Breast epithelium (tissue), 4 donors: Measurements from ENCODE around the gene RGS16. TPM values are rescaled to one million over a fixed set of nuclear protein-coding genes. Genes with fewer than 3 reads are reported as not detected.

Experiments
- DNase-seq, 2 donors: peaks; one replicate each; pipeline ENCODE4 v3.0.0-alpha.2; 2019; ENCODE audit warnings: low spot score in 2 of 2
- H3K27ac ChIP-seq, 2 donors: fragments of 200-600 bp; sonication (generic) in 1 of 2; one replicate each; pipeline ENCODE4 v1.5.1; 2016 to 2019; ENCODE audit warnings: mild to moderate bottlenecking in 1 of 2
- H3K27me3 ChIP-seq, 2 donors: fragments of 200-600 bp; sonication (generic) in 1 of 2; one replicate each; pipeline versions ENCODE4 v1.5.1 to v1.6.0; 2017 to 2019; ENCODE audit warnings: control low read depth in 1 of 2, mild to moderate bottlenecking in 1 of 2
- H3K36me3 ChIP-seq: fragments of 200-600 bp; one replicate; pipeline ENCODE4 v1.5.1; 2019
- H3K4me1 ChIP-seq, 2 donors: fragments of 200-600 bp; sonication (generic); one replicate each; pipeline ENCODE4 v1.5.1; 2016 to 2019; ENCODE audit warnings: control low read depth in 1 of 2
- H3K4me3 ChIP-seq, 3 donors: fragments of 200-600 bp; sonication (generic); 1 replicate in 2 of 3; 2 replicates in 1 of 3; pipeline ENCODE4 v1.5.1; 2016 to 2019; ENCODE audit warnings: mild to moderate bottlenecking in 3 of 3, moderate library complexity in 2 of 3
- H3K9me3 ChIP-seq, 2 donors: fragments of 200-600 bp; sonication (generic) in 1 of 2; one replicate each; pipeline ENCODE4 v1.5.1; 2016 to 2019; ENCODE audit warnings: control low read depth in 1 of 2
- POLR2A ChIP-seq: fragments of 450-650 bp; IDR thresholded peaks from one replicate; pipeline ENCODE4 v1.6.1; 2016; ENCODE audit warnings: antibody characterized with exemption, mild to moderate bottlenecking, moderate library complexity
- POLR2AphosphoS5 ChIP-seq, 3 donors: sonication (generic); formaldehyde crosslinking; IDR thresholded peaks; one replicate each; pipeline ENCODE4 v1.6.1; 2017; ENCODE audit warnings: antibody characterized with exemption in 3 of 3
- intact Hi-C: fragments of 100-400 bp; cut with DNase I; formaldehyde crosslinking; loops from one replicate; pipeline ENCODE4 v1.15.1; 2023; ENCODE audit warnings: low total_unique reads
- total RNA-seq, 3 donors: library from RNA; depleted of rRNA; stranded (reverse); fragments of >200 nt; gene quantifications; one replicate each; pipeline ENCODE4 v1.1.0, GENCODE V29; 2016
- TF ChIP-seq, protein P1 (sequence below), 3 donors: fragments of 450-650 bp; IDR thresholded peaks; one replicate each; pipeline ENCODE4 v1.5.1; 2016 to 2017; ENCODE audit warnings: antibody characterized with exemption in 3 of 3, mild to moderate bottlenecking in 3 of 3, moderate library complexity in 3 of 3

RGS16 gene
- total RNA-seq, 3 donors from 2014 or later, result 1.3 to 6.3 (median 2.3) TPM

DNA sequence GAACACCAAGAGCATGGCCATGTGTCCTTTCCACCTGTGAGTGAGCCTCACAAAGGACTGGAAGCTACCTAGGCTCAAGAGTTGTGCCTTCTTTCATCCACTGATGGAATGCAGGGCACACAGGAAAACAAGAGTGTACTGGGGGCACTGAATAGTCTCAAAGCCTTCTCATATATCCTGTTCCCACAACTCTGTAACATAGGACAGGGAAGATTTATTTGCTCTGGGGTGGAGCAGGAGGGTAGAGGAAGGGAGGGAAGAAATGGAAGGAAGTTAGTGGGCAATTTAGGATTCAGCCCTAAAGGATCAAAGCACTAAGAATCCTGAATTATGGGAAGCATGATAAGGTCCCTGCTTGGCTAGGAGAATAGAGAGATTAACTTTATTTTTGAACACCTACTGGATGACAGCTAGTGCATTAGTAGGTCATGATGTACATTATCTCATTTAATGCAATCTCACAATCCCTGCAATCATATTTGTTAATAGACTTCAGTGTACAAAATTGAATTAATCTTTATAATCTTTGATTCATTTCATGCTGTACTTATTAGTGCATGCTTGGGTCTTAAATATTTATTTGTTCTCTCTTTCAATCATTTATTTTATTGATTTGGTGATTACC lies 27.0 kb upstream of the RGS16 start:
- no peak overlapping the region for H3K27ac ChIP-seq
- DNase-seq, result no peak
- H3K4me3 ChIP-seq, result no peak overlapping the region
- TF ChIP-seq POLR2A (no peak), POLR2AphosphoS5 (IDR thresholded peaks at IDR 0.05) (no peak)
- TF ChIP-seq, protein P1, sequence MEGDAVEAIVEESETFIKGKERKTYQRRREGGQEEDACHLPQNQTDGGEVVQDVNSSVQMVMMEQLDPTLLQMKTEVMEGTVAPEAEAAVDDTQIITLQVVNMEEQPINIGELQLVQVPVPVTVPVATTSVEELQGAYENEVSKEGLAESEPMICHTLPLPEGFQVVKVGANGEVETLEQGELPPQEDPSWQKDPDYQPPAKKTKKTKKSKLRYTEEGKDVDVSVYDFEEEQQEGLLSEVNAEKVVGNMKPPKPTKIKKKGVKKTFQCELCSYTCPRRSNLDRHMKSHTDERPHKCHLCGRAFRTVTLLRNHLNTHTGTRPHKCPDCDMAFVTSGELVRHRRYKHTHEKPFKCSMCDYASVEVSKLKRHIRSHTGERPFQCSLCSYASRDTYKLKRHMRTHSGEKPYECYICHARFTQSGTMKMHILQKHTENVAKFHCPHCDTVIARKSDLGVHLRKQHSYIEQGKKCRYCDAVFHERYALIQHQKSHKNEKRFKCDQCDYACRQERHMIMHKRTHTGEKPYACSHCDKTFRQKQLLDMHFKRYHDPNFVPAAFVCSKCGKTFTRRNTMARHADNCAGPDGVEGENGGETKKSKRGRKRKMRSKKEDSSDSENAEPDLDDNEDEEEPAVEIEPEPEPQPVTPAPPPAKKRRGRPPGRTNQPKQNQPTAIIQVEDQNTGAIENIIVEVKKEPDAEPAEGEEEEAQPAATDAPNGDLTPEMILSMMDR (IDR thresholded peaks at IDR 0.05), result no peak
- H3K9me3 ChIP-seq, result no peaks in the 10 kb centered on the region
- H3K27me3 ChIP-seq, result no peaks in the 10 kb centered on the region
- intact Hi-C loops, result no loop called here
- H3K36me3 ChIP-seq, result no peaks in the 10 kb centered on the region
- H3K4me1 ChIP-seq, result no peaks in the 10 kb centered on the region

GRCh38 chr1:182630586-182630985 lies 26.4 kb upstream of the RGS16 start:
- no peaks in the 10 kb centered on the region for H3K9me3 ChIP-seq
- H3K27me3 ChIP-seq, result no peaks in the 10 kb centered on the region
- no peak for DNase-seq
- TF ChIP-seq POLR2A, result no peak
- TF ChIP-seq, protein P1 (IDR thresholded peaks at IDR 0.05), result no peak
- H3K36me3 ChIP-seq, result no peaks in the 10 kb centered on the region
- no peak overlapping the region for H3K27ac ChIP-seq
- no peaks in the 10 kb centered on the region for H3K4me1 ChIP-seq
- intact Hi-C loops, result no loop called here
- H3K4me3 ChIP-seq, result no peak overlapping the region

DNA sequence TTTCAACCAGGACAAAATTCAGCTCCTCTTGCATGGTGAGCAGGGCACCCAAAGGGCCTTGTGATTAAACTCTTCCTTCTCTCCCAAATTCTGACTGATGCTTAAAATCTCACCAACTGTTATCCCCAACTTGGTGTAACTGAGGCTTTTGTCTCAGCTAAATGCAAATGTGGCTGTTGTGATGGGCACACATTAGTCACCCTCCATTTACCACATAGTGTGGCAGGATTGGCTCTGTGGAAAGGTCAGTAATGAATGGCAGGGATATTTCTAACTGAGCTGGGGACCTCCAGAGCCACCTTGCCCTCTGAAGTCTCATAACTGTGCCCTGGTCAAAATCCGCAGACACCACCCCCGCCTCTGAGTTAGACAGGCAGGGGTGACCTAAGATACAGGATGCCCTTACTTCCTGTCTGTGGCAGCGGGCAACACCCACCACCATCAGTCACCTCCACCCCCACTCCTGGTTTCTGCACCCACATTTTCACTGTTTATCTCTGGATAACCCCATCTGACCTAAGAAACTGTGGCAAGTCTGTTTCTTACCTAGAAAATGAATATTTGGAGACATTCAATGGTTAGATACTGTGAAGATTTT lies 25.4 kb upstream of the RGS16 start:
- DNase-seq, result no peak
- Histone ChIP-seq H3K9me3 (no peaks in the 10 kb centered on the region), H3K27me3 (no peaks in the 10 kb centered on the region), H3K27ac (no peak overlapping the region), H3K4me1 (no peaks in the 10 kb centered on the region), H3K36me3 (no peaks in the 10 kb centered on the region), H3K4me3 (no peak overlapping the region)
- TF ChIP-seq POLR2A (no peak), POLR2AphosphoS5 (IDR thresholded peaks at IDR 0.05) (no peak)
- TF ChIP-seq, protein P1 (IDR thresholded peaks at IDR 0.05), result no peak
- intact Hi-C loops, result no loop called here

DNA sequence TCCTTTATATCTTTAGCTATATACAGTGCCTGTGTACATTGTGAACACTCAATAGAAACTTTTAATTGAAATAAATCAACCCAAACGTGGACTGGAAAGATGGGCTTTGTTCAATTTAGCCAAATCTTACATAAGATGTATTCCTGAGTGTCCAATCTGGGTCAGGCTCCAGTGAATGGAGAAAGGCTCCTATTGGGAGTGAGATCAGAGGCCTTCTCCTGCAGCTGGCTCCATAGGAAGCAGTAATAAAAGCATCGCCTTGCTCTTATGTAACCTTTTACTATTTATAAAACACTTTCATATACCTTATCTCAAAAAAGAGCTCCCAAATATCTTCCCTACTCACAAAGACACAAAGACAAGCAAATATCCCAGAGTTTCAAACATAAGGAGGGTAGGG lies 24.9 kb upstream of the RGS16 start:
- Histone ChIP-seq H3K27me3 (no peaks in the 10 kb centered on the region), H3K36me3 (no peaks in the 10 kb centered on the region), H3K4me1 (no peaks in the 10 kb centered on the region), H3K9me3 (no peaks in the 10 kb centered on the region), H3K27ac (no peak overlapping the region), H3K4me3 (no peak overlapping the region)
- no peak for DNase-seq
- intact Hi-C loops, result no loop called here
- TF ChIP-seq, protein P1 (IDR thresholded peaks at IDR 0.05), result no peak
- TF ChIP-seq POLR2A (no peak), POLR2AphosphoS5 (IDR thresholded peaks at IDR 0.05) (no peak)

GRCh38 chr1:182628657-182629056 lies 24.5 kb upstream of the RGS16 start:
- H3K27ac ChIP-seq, result no peak overlapping the region
- no peaks in the 10 kb centered on the region for H3K9me3 ChIP-seq
- no peak for DNase-seq
- H3K4me3 ChIP-seq, result no peak overlapping the region
- no peaks in the 10 kb centered on the region for H3K36me3 ChIP-seq
- TF ChIP-seq POLR2A, result no peak
- no peak for TF ChIP-seq POLR2AphosphoS5 (IDR thresholded peaks at IDR 0.05)
- TF ChIP-seq, protein P1 (IDR thresholded peaks at IDR 0.05), result no peak
- intact Hi-C loops, result no loop called here
- H3K4me1 ChIP-seq, result no peaks in the 10 kb centered on the region
- H3K27me3 ChIP-seq, result no peaks in the 10 kb centered on the region
